NCI-H146 (cell line): ENCODE measurements around the gene PRR23E.
A peak's percentile ranks its signal among the peaks of the same experiment; 100 is the strongest.

Experiments
- DNase-seq: peaks from one replicate; lab custom pipeline; 2025; lab: John Stamatoyannopoulos, UW

PRR23E gene

DNA sequence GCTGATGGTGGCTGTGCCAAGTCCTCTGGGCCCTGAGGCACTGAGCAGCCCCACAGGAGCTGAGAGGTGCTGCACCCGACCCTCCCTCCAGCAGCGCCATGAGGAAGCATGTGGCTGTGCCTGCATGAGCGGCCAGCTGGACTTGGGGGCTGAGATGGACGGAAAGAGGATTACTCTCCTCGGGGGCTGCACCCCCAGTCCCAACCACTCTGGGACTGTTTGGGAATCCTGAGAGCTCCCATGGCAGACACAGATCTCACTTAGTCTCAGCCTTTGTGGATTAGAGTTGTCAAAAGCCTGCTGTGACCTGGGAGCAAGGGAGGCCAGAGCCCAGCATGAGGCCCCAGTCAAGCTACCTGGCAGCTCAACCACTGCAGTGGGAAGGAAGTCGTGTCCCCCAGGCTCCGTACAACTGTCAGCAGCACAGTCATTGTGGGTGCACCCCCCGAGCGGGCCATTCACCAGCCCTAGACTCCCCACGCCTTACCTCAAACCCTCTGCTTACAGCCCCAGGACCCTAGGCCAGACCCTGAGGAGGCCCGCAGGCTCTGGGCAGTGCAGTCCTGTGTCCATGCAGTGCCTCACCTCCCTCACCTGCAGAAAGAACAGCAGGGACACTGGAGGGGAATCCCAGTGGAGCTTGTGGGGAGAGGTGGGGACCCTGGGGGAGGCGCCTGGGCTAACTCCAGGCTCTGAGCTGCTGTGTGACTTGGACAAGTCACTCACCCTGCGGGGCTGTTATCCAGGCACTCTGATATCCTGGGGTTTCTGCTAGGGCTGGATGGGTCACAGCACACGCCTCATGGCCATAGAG, 17.1 kb downstream of the PRR23E start:
- DNase-seq = no peak

DNA sequence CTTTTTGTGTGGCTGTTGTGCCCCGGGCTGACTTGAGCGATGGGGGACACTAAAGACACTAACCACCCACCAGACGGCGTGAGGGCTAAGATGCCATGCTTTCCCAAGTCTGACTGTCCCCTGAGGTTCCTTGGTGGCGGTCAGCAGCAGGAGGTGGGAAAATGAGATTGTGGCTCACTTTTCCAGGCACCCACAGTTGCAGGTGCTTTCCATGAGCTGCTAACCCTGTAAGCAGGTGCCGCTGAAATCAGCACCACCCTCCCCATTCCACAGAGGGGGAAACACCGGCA, 17.7 kb downstream of the PRR23E start:
- no peak for DNase-seq

DNA sequence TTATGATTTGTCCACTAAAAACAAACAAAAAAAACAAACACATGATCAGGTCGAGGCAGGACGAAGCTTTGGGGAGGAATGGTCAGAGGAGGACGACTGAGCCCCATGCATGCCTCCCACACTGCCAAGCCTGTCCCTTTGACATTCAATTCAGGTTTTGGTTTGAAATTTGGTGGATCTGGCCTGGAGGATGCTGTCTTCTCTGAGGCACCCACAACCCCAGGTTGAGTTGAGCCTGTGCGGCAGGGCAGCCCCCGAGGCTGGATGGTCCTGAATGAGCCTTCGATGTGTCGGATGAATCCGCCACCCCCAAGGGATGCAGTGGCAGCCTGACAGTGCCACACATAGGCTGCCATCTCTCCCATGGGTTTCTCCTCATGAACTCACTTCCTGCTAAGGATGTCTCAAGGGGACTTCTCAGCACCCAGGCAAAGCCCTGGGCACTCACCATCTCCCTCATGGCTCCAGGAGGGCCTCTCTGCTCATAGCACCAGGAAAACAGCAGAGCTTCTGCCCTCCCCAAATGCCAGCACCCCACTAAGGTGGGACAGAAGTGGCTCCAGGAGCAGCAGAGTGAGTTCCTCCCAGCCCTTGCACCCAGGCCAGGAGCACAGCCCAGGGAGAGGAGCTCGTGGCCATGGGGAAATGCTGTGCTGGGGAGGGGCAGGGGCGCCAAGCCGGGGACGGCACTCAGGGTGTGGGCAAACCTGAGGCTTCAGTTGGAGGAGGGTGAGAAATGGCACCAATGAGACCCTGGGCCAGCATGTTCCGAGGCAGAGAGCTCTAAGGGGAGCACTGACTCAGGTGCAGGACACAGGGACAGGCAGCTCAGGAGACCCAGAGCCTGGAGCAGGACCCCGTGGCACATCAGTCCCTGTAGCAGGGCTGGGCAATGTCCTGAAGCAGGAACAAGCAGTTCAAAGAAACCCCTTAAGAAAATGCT, 18.5 kb downstream of the PRR23E start:
- no peak for DNase-seq

DNA sequence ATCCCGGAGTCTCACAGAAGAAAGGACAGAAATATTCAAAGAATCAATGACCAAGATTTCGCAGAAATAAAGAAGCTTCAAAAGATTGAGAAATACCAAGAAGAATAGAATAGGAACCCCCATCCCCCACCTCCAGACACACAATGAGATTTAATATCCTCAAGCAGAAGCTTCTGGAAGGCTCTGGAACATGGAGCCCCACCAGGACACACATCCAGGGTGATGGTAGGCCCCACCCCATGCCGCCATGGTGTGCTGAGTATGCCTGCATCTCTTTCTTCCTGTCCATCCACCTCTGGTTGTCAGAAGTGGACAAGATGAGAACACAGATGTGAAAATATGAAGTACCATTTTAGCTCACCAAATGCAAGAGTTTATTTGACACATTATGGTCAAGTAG, 19.3 kb downstream of the PRR23E start:
- DNase-seq = no peak

DNA sequence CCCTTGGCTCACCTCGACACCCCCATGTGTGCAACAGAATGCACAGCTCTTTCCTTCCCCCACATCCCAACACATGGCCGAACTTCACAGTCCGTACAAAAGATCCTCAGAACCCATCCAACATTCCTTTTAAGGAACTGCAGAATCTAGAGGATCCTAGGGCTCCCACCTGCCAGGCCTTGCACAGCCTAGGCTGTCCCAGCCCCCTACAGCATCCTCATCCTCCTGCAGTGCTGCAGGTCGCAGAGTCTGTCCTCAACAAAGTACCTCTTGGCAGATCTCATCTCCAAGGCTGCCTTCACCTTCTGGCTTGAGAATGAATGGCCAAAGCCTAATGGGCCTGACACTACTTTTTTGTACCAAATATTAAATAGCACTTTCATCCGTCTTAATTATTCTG, 19.8 kb downstream of the PRR23E start:
- no peak for DNase-seq

DNA sequence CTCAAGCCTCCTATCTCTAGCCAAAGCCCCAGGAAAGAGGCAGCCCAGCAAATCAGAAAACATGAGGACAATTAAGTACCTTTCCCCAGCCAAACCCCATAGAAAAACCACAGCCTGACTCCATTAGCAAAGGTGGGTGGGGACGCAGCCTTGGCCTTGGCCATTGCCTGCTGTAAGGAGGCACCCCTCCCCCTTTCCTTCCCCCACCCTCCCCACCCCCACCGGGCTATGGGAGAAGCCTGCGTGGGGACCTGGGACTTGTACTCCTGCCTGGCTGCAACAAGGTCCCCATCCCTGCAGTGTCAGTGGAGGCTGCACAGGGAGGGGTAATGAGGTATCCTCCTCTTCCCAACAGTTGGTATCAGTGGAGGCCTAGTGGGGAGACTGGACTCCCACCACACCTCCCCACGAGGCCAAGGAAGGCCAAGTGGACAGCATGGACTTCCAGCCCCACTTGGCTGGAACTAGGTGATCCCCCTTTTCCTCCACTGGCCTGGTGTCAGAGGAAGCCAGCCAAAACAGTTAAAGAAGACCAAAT, 20.5 kb downstream of the PRR23E start:
- no peak for DNase-seq

DNA sequence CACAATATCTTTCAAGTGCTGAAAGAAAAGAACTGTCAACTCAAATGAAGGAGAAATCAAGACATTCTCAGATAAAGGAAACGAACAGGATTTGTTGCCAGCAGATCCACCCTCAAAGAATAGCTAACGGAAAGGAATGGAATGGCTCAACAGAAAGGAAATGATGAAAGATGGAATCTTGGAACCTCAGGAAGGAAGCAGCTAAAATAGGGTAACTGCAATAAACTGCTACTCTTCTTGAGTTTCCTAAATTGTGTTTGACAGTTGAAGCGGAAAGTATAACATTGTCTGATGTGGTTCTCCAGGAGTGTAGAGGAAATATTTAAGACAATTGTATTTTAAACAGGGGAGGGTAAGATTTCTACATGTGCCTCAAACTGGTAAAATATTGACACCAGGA, 22.0 kb downstream of the PRR23E start:
- DNase-seq = no peak

DNA sequence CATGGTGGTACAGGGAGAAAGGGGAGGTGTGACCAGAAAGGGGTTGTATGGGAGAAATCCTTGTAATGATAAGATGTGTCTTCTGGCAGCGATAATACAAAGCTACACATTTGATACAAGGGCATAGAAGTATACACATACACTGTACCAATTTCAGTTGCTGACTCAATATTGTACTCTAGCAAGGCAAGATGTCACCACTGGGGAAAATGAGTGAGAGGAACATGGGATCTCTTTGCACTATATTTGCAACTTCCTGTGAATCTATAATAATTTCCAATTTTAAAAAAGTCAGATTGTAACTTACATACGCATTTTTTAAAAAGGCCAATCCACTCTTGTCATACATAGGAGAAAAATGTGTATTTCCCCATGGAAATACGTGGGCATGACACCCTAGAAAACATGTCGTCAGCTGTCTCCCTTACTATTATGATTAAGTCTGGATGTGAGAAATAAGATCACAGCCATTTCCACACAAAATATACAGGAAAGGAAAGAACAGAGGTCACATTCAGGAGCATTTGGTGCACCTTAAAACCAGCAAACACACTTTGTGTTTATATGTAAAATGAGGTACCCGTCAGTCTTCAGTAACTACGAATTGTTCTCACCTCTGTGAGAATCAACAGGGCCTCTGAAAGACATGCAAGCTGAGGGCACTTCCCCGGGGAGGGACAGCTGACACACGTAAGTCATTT, 22.9 kb downstream of the PRR23E start:
- DNase-seq = no peak

DNA sequence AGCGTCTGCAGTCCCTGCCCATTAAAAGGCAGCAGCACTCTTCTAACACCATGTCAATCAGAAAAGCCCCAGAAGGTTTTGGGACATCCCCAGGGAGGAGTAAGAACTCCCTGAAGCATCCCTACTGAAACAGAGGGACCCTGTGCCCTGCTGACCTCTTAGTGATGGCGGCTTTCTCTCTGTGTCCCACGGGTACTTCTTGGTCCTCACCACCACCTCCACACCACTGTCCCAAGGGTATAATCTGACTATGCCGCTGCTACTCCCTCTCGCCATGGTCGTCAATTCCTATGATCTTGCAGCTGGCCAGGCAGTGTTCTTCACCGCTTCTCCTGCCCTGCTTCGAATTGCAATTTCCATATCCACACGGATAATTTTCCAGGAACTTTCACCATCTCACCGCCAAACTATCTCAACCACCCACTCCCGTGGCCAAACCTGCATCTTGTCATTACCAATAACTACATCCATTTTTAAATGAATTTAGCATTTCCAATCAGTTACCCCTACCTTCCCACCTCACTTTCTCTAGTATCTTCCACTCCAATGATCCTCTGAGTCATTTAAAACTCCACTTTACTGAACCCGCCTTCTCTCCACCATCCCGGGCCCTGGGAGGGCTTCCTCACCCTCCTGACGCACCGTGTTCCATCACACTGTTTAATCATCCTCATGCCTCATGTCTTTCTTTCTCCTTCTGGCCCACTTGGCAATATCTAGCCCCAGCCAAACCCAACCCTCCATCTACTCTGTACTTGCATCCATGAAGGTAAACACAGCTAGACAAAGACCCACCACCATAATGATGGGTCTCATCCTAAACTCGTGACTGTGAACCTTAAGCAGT, 23.7 kb downstream of the PRR23E start:
- DNase-seq = peak; percentile 24

DNA sequence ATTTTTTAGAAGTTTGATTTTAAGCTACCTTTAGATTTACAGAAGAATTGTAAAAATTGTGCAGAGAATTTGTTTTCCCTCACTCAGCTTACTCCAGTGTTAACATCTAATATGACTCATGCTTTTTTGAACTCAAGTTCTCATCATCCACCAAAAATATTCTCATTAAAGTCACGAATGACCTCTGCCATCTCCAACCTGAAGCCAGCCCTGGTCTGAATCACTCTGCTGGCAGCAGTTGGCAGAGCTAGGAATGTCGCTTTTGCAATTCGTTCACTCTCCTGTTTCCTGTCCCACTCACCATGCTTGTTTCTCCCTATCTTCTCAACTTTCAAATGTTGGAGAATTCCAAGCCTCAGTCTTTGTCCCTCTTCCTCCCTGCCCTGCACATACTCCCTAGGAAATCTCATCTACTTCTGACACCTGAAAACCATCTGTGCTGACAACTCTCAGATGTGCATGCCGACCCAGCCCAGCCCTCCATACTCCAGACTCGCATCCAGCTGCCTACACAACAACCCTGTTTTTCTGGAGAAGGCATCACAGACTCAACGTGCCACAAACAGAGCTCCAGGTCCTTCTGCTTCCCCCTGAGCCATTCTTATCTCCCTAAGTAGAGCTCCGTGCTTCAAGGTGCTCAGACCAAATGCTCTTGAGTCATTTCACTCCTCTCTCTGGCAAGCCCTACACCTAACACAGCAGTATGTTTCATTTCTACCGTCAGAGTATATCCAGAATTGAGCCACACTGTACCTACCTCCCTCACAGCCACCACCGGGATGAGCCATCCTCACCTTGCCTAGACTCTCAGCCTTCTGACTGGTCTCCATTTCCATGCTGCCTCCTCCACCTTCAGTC, 24.9 kb downstream of the PRR23E start:
- DNase-seq = no peak

DNA sequence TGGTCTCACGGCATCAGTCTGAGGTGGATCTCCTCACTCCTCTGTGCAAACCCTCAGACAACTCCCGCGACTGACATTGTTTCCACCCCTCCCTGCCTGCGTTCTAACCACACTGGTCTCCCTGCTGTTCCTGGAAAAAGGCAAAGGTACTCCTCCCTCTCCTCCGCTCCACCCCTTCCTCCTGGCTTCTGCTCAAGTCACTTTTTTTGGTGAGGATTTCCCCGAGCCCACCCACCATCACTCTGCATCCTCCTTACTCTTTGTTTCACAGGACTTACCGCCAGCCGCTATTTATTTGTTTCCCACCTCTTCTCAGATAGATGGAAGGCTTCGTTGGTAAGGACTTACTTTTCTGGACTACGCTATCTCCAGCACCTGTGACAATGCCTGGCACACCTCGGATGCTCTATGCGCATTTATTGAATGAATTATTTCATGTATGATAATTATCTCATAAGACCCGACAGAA, 25.6 kb downstream of the PRR23E start:
- DNase-seq = peak; percentile 53

DNA sequence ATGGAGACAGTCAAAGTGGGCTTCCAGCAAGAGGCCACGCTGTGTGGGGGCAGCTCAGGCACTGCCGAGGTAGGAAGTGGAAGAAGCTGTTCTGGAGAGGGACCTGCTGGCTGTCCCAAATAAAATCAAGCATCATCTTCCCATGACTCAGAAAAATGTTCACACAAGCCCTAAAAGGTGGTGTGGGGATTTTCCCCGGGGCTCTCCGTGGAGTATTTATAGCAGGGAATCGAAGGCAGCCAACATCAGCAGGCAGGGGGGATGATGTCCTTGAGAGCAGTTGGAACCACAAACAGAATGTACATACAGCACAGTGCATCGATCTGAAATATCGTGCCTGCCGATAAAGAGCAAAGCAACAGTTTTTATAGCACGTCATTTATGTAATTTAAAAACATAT, 27.6 kb downstream of the PRR23E start:
- DNase-seq = no peak

DNA sequence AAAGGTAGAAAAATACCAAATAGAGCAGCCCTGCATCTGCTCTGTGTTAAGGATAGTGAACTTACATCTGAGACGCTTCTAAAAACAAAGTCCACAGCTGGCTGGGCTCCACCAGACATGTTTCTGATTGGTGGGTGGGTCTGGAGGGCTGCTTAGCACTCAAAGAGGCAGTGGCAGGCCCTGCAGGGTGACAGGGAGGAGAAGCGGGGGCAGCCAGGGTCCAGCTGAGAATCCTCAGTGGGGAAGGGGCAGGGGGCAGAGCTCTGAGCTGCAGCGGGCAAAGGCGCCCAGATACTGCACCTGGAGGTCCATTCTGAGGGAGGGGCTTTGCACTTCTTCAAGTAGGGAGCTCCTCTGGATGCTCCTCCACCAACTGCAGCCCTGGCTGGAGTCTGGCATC, 28.1 kb downstream of the PRR23E start:
- no peak for DNase-seq

DNA sequence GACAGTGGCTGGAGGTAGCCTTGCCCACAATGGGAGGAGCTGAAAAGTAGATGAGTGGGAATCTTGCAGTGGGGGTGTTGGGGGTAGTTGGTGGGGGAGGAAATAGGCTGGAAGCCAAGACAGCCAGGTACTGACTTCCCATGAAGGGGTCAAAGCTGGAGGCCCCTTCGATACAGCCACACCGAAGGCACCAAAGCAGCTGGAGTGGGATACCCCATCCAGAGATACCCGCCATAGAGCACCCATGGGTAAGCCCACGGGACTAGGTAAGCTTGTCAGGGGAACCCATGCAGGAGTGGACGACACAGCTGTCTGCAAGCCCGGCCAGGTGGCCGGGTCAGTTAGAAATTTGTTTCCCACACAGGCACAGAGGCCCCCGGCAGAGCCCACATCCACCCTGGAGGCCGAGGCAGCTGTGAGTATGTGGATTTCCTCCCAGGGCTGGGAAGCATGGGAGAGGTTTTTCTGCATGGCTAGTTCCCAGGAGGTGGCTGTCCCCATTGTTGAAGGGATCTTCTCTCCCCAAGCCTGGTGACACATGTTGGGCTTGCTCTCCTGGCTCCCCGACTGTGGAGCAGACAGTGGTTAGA, 28.6 kb downstream of the PRR23E start:
- peak; percentile 35 for DNase-seq

DNA sequence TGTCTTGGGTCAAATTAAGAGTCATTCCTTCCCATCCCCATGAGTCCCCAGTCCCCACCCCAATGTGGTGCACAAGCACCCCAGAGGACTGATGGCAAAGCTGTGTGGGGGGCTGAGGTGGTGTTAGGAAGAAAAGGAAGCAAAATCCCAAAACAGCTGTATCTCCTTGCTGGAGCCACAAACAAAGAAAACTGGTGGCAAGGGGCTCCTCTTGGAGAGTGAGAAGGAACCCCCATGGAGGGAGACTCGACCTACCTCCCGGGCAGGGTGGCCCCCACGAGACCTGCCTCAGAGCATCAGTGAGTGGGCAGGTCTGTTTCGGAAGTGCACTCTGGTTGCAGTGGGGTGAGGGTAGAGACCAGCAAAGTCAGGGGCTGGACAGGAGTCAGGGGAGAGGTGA, 29.2 kb downstream of the PRR23E start:
- no peak for DNase-seq

DNA sequence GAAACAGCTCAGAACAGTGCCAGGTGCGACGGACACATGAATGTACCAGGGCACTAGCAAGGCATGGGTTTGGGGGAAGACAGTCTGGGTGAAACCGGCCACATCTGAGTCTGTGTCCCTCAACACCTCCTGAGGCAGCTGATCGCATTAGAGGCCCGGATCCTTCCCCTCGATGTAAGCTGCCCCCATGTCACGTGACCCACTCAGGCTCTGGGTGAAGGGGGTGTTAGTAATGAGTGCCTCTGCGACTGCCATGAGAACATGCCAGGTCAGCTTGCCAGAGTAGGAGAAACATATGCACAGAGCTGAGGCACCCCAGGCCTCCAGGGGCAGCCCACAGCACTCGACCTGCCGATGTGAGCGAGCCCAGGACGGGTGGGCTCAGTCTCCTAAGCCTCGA, 29.7 kb downstream of the PRR23E start:
- no peak for DNase-seq

DNA sequence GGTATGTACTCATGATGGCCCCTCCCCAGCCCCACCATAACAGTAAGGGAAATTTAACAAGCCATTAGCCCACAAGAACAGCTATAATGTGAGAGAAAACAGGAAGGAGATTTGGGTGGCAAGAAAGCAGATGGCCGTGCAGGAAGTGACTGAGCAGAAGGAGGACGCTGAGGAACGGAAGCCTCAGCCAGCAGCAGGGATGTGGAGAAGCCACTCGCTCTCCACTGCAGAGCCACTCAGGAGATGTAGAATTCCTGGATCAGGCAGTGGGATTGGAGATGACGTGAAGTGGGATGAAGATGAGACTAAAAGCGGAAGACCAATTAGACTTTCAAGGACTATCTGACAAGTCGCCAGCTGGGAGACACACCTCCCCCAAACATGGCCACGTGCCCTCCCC, 31.2 kb downstream of the PRR23E start:
- no peak for DNase-seq

DNA sequence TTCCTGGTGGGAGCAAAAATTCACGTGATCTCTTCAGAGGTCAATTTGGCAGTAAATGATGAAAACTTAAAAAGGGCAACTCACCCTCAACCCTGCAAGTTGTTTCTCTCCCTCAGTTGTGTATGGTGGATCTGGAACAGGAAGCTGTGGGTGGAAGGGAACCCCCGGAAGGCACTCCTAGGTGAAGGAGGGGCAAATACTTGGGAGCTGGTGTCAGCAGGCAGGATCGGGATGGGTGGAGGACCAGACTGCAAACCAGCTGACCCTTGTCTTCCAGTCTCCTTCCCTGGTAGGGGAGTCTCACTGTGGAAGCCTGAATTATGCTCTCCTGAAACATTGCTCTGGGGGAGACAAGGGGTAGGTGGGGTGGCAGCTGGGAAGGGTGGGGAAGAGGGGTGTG, 33.5 kb downstream of the PRR23E start:
- peak; percentile 39 for DNase-seq

DNA sequence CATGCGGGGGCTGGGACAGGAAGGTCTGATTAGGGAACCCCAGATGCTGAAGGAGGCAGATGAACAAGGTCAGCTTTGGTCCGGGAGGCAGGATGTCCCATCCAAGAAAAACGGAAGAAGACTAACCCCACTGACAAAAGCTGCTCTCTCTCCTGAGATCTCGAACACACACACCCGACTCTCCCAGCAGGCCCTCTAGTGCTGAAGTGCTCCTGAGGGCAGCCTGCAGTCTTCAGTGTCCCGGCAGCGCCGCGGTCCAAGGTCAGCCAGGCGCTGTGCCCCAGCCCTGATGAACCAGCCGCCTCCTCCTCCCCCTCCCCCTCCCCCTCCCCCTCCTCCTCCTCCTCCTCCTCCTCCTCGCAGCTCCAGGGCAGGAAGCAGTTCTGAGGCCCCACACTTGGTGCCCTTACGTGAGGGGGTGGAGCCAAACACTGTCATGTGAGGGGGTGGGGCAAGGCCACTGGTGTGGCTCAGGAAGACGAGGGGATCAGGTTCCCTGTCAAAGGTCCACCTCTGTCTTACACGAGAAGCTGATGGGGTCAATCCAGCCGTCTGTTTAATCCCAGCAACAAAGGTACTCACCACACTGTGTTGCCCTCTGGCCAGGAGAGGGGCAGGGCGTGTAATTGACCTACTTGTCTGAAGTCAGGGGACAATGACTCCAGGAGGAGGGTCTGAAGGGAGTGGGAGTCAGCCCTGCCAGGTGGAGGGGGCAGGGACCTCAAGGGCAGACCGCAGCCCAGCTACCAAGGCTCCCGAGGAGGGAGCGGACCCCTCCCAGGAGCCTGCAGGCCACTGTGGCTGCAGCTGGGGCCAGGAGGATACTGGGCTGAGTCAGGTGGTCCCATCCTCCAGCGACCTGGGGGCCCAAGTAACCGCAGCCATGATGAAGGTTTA, 34.3 kb downstream of the PRR23E start:
- peak; percentile 91 for DNase-seq
